GM12873 (cell line): Measurements from ENCODE around the gene ETAA1.

ENCODE experiments used
- TF ChIP-seq, protein P1 (sequence below): IDR thresholded peaks from 2 replicates; pipeline ENCODE4 v1.5.1; 2012; ENCODE audit warnings: low read depth, mild to moderate bottlenecking, moderate library complexity, low read length, control low read depth; ENCODE audit not compliant: insufficient read depth; ENCODE audit errors: missing control alignments

The ETAA1 gene

DNA sequence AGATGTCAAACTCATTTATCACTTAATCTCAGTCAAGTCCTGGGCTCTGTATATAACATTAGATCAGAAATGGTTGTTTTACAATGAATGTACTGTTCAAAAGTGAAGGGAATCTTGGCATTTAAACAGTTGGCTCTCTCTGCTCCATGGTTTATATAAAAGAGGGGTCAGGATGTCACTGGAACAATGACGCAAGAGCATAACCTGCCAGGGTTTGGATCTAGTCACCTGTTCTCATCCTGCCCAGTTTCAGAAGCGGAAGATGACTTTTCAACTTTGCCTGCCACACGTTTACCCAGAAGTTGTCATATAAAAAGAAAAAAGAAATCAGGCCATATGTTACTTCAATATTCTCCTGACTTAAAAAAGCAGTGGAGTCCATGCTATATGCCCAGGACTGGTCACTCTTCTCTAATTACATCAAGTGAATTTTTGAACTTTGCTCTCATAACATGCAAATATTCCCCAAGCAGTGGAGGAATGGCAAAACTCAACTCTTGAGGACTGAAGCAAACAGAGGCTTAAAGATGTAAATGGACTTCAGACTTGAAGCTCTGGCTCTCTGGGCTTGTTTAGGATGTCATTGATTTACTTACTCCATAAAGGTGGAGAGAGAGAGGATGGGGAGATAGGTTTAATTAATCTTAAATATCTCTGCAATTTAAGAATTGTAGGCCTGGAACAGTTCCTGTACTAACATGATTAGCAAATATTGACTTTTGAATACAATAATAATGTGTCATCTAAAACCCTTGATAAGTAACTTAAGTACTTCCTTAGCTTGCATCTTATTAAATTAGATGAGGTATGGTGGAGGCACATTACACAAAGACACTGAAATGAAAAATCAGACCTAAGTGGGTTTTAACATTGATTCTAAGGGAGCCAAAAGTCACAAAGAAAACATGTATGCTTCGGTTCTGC, 58.3 kb downstream of the ETAA1 start:
- TF ChIP-seq, protein P1, sequence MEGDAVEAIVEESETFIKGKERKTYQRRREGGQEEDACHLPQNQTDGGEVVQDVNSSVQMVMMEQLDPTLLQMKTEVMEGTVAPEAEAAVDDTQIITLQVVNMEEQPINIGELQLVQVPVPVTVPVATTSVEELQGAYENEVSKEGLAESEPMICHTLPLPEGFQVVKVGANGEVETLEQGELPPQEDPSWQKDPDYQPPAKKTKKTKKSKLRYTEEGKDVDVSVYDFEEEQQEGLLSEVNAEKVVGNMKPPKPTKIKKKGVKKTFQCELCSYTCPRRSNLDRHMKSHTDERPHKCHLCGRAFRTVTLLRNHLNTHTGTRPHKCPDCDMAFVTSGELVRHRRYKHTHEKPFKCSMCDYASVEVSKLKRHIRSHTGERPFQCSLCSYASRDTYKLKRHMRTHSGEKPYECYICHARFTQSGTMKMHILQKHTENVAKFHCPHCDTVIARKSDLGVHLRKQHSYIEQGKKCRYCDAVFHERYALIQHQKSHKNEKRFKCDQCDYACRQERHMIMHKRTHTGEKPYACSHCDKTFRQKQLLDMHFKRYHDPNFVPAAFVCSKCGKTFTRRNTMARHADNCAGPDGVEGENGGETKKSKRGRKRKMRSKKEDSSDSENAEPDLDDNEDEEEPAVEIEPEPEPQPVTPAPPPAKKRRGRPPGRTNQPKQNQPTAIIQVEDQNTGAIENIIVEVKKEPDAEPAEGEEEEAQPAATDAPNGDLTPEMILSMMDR: no peak

DNA sequence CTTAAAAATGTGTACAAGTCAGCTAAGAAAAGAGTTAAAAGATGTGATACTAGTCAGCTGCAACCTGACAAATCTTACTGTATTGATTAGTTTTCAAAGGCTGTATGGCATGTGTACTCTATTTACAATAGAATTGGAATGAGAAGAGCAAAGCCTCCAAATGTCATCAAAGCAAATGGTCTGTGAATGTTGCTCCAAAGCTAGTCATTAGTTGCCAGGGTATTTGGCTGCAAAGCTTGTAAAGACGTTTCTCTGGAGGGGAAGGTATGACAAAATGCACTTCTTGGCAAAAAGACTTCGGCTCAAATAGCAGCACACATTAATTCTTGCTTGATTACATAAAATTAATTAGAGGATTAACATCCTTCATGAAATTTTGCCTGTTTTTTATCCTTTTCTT, 59.3 kb downstream of the ETAA1 start:
- TF ChIP-seq, protein P1: no peak

DNA sequence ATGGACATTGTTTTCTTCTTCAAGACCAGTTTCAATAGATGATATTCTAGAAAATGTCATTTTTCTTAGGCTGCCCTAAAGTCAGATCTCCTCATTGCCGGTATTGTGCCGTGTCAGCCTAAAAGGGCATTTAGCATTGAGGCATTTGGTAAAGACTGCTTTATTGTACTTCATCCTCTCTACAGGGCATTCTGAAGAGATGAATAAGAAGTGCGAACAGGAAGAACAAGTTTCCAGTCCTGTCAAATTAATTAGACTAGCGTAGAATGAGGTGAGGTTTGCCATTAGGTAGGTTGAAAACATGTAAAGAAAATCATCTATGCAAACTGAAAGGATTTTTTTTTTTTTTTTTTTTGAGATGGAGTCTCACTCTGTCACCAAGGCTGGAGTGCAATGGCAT, 60.6 kb downstream of the ETAA1 start:
- TF ChIP-seq, protein P1: no peak

DNA sequence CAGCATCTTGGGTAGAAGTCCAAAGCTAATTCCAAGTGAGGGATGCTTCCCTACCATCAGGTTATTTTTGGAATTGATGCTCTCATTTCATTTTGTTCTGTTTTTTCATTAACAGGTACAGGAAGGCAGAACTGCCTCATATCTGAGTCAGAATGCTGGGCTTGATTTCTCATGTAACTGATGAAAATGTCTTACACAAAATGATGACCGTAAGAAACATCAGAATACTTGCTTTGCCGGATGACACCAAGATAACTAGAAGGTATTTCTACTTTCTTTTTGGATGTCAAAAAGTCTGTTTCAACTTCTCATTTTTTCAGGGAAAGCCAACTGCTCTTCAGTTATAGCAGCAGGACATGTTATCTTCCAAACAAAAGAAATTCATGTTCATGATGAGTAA, 62.6 kb downstream of the ETAA1 start:
- TF ChIP-seq, protein P1: no peak
